Measurements from ENCODE around the gene GLRX3. TPM values are rescaled to one million over a fixed set of nuclear protein-coding genes. Genes with fewer than 3 reads are reported as not detected.

The GLRX3 gene
- total RNA-seq, 6 experiments from 2014 or later: 23.5 to 50.6 (median 33.4) TPM

GRCh38 chr10:130141038-130141437, 4.8 kb downstream of the GLRX3 start:
- 86% methylated on average over 3 of the region's 4 CpGs for WGBS (ENCODE audit: insufficient coverage, low coverage, low lambda C conversion rate, missing lambda C conversion rate)
- no peaks in the 10 kb centered on the region for H3K27me3 ChIP-seq
- H3K27ac ChIP-seq: no peak overlapping the region
- no peak for TF ChIP-seq POLR2A (IDR thresholded peaks at IDR 0.05)
- H3K4me1 ChIP-seq: peaks cover 0 to 14% (median 6%) of the 10 kb centered on the region in 4 donors
- no peaks in the 10 kb centered on the region for H3K9me3 ChIP-seq
- H3K36me3 ChIP-seq: peaks cover 0 to 5% (median 2%) of the 10 kb centered on the region in 4 donors
- DNase-seq (no peak), ATAC-seq (no peak)
- H3K4me3 ChIP-seq: no peak overlapping the region
- intact Hi-C loops (cut with DNase I): no loop called here

- no peak for TF ChIP-seq POLR2A (IDR thresholded peaks at IDR 0.05)
- TF ChIP-seq, protein P1, sequence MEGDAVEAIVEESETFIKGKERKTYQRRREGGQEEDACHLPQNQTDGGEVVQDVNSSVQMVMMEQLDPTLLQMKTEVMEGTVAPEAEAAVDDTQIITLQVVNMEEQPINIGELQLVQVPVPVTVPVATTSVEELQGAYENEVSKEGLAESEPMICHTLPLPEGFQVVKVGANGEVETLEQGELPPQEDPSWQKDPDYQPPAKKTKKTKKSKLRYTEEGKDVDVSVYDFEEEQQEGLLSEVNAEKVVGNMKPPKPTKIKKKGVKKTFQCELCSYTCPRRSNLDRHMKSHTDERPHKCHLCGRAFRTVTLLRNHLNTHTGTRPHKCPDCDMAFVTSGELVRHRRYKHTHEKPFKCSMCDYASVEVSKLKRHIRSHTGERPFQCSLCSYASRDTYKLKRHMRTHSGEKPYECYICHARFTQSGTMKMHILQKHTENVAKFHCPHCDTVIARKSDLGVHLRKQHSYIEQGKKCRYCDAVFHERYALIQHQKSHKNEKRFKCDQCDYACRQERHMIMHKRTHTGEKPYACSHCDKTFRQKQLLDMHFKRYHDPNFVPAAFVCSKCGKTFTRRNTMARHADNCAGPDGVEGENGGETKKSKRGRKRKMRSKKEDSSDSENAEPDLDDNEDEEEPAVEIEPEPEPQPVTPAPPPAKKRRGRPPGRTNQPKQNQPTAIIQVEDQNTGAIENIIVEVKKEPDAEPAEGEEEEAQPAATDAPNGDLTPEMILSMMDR (IDR thresholded peaks at IDR 0.05): no peak
- no peaks in the 10 kb centered on the region for H3K9me3 ChIP-seq
- no peak for DNase-seq
- 56% methylated on average over 1 of the region's 1 CpG for WGBS (ENCODE audit: insufficient coverage, low coverage, low lambda C conversion rate, missing lambda C conversion rate)
- intact Hi-C loops (cut with DNase I): no loop called here
- ATAC-seq: no peak
- peaks cover 0 to 14% (median 6%) of the 10 kb centered on the region in 4 donors for H3K4me1 ChIP-seq
- no peak overlapping the region for H3K27ac ChIP-seq
- no peaks in the 10 kb centered on the region for H3K27me3 ChIP-seq
- peaks cover 0 to 9% (median 2%) of the 10 kb centered on the region in 4 donors for H3K36me3 ChIP-seq
- H3K4me3 ChIP-seq: no peak overlapping the region
These were observed 5.3 kb downstream of the GLRX3 start for GRCh38 chr10:130141460-130141859.

- intact Hi-C loops (cut with DNase I): no loop called here
- peaks cover 0 to 11% (median 2%) of the 10 kb centered on the region in 4 donors for H3K36me3 ChIP-seq
- H3K4me3 ChIP-seq: no peak overlapping the region
- WGBS (ENCODE audit: insufficient coverage, low coverage, low lambda C conversion rate, missing lambda C conversion rate): 67% methylated on average over 1 of the region's 2 CpGs
- ATAC-seq (no peak), DNase-seq (no peak)
- no peaks in the 10 kb centered on the region for H3K27me3 ChIP-seq
- no peak overlapping the region for H3K27ac ChIP-seq
- peaks cover 0 to 14% (median 6%) of the 10 kb centered on the region in 4 donors for H3K4me1 ChIP-seq
- no peak for TF ChIP-seq POLR2A (IDR thresholded peaks at IDR 0.05)
- TF ChIP-seq, protein P1 (IDR thresholded peaks at IDR 0.05): no peak
- no peaks in the 10 kb centered on the region for H3K9me3 ChIP-seq
These were observed 5.7 kb downstream of the GLRX3 start for GRCh38 chr10:130141878-130142277.

DNA sequence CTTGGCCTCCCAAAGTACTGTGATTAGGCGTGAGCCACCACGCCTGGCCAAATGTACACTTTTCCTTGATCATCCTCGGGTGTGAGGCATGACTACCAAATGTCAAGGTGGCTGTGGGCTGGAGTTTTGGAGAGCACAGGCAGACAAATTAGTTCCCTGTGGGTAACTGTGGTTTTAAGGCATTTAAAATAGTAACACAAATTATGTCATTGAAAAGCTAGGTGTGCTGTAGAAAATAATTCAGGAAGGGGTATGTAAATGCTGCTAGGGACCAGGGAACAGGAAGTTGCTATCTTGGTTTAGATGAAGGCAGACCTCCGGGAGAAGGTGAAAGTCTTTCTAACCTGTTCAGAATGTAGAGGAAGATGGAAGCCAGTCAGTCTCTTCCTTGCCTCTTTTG, 9.9 kb downstream of the GLRX3 start:
- H3K27ac ChIP-seq: no peak overlapping the region
- peaks cover 0 to 15% (median 2%) of the 10 kb centered on the region in 4 donors for H3K36me3 ChIP-seq
- no peak for TF ChIP-seq POLR2A (IDR thresholded peaks at IDR 0.05)
- TF ChIP-seq, protein P1 (IDR thresholded peaks at IDR 0.05): no peak
- DNase-seq (no peak), ATAC-seq (no peak)
- 55% methylated on average over 4 of the region's 4 CpGs for WGBS (ENCODE audit: insufficient coverage, low coverage, low lambda C conversion rate, missing lambda C conversion rate)
- no peaks in the 10 kb centered on the region for H3K9me3 ChIP-seq
- intact Hi-C loops (cut with DNase I): no loop called here
- H3K4me1 ChIP-seq: no peaks in the 10 kb centered on the region
- no peaks in the 10 kb centered on the region for H3K27me3 ChIP-seq
- no peak overlapping the region for H3K4me3 ChIP-seq

DNA sequence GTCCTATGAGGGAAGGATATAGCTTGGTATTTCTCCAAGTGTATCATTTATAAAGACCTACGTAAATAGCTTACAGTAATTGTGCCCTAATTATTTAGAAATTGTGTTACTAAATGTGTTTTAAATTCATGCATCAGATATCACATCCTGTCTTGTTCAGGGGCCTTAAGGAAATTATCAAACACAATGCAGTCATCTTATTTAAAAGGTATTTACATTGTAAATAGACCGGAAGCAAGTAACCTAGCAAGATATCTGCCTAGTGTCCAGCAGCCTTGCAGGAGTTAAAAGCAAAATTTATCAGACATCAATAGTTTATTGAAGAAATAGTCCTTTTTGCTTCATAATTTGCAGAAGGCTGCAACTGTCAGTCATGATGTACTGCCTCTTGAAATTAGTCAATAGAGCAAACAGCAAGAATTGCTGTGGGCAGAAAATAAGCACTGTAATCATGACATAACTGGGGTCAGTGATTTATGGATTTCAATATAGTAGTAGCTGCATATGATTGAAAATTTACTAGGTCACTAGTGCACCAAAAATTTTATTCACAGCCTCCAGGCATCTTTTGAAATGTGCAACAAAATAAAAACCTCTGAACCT, 23.1 kb downstream of the GLRX3 start:
- Histone ChIP-seq H3K9me3 (no peaks in the 10 kb centered on the region), H3K27ac (no peak overlapping the region), H3K27me3 (no peaks in the 10 kb centered on the region), H3K4me1 (peaks cover 0 to 10% (median 0%) of the 10 kb centered on the region in 4 donors), H3K4me3 (no peak overlapping the region), H3K36me3 (peaks cover 0 to 32% (median 4%) of the 10 kb centered on the region in 4 donors)
- 70% methylated on average over 2 of the region's 2 CpGs for WGBS (ENCODE audit: insufficient coverage, low coverage, low lambda C conversion rate, missing lambda C conversion rate)
- DNase-seq (no peak), ATAC-seq (no peak)
- TF ChIP-seq, protein P1 (IDR thresholded peaks at IDR 0.05): no peak
- no peak for TF ChIP-seq POLR2A (IDR thresholded peaks at IDR 0.05)
- intact Hi-C loops (cut with DNase I): no loop called here

All from right lobe of liver (tissue), 6 donors.